ENCODE measurements around the gene ADGRL3.

GRCh38 chr4:61500883-61501282 lies 300.8 kb downstream of the ADGRL3 start:
- TF ChIP-seq EZH2 (IDR thresholded peaks at IDR 0.05; ENCODE audit: borderline replicate concordance, insufficient read depth, low read depth, low read length, poor library complexity, severe bottlenecking): no peak
- TF ChIP-seq CTCF (IDR thresholded peaks at IDR 0.05): no peak

Measured in B cell (primary cell).